Measurements from ENCODE around the gene RFX6.

DNA sequence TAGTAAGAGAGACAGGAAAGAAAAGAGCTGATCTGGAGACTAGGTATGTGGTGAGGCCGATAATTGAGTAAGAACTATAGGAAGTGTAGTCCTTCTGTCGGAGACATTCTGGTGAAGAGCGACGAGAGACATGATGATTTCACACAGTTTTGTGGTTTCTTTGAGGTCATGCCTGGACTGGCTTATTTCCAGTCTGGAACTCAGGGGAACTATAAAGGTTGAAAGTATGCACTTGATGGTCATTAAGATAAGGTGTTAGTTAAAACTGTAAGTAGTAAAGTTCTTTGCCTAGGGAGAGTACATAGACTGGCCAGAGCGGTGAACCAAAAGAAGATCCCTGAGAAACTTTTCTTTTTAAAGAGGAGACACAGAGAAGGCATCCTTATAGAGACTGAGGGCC is 68.8 kb downstream of the RFX6 start:
- TF ChIP-seq EZH2 (IDR thresholded peaks at IDR 0.05): no peak
- TF ChIP-seq POLR2AphosphoS5 (IDR thresholded peaks at IDR 0.05; ENCODE audit: borderline replicate concordance, low read depth, low read length): no peak
